HCT116 (cell line): ENCODE results near the gene FABP6. TPM values are rescaled to one million over a fixed set of nuclear protein-coding genes. Genes with fewer than 3 reads are reported as not detected.

Source experiments
- ATAC-seq: fragments of 200-7000 bp; cut with Tn5 transposase; 2 replicates; pipeline ENCODE4 v1.9.1; 2020; ENCODE audit warnings: mild to moderate bottlenecking, moderate library complexity
- BruUV-seq: library from RNA; stranded (reverse); fragments of 400-500 nt; replicated peaks from 2 replicates; lab custom pipeline; 2021; lab: Mats Ljungman, UMichigan
- CTCF ChIA-PET: fragments of 300-600 bp; sonication (Branson Sonifier 250); formaldehyde crosslinking; loops from one replicate; lab custom pipeline; 2021; ENCODE audit warnings: antibody characterized with exemption; lab: Charles Lee
- POLR2A ChIA-PET: fragments of 300-600, 350-600 bp; sonication (Branson Sonifier 250); formaldehyde crosslinking; loops from one replicate; lab custom pipeline; 2021; ENCODE audit warnings: antibody characterized with exemption; lab: Charles Lee
- RAD21 ChIA-PET, 2 experiments: fragments of 300-600 bp; sonication (Branson Sonifier 250); formaldehyde crosslinking; loops; one replicate each; lab custom pipeline; 2023; ENCODE audit warnings: low total read pairs in 2 of 2; ENCODE audit not compliant: uncharacterized antibody in 2 of 2, unreplicated experiment in 2 of 2, low non-redundant PET in 1 of 2; lab: Charles Lee
- DNase-seq: peaks from one replicate; pipeline ENCODE4 v3.0.0-alpha.2; 2010; ENCODE audit warnings: low read depth, low spot score
- H2AFZ ChIP-seq: fragments of 200-600 bp; shearing (Covaris generic), sonication (generic); 2 replicates; pipeline ENCODE4 v1.6.1; 2017; ENCODE audit warnings: low read depth, mixed run types, mixed read lengths, antibody characterized with exemption, low read length; ENCODE audit not compliant: poor library complexity, severe bottlenecking
- H3K27ac ChIP-seq: 2 replicates; pipeline ENCODE4 v1.5.1; 2012; ENCODE audit warnings: low read depth, low read length
- H3K27me3 ChIP-seq: fragments of 200-600 bp; sonication (generic); 2 replicates; pipeline ENCODE4 v1.6.1; 2016; ENCODE audit warnings: mixed run types, low read length, mixed read lengths; ENCODE audit not compliant: insufficient read depth
- H3K36me3 ChIP-seq, 2 experiments: fragments of 200-500 bp in 1 of 2; fragments of 200-600 bp in 1 of 2; sonication (Bioruptor generic) in 1 of 2; sonication (generic) in 1 of 2; 2 replicates each; pipeline versions ENCODE4 v1.5.1 to v1.6.1; 2014 to 2016; ENCODE audit warnings: low read length in 2 of 2, inconsistent platforms in 1 of 2, mixed read lengths in 1 of 2, mixed run types in 1 of 2; ENCODE audit not compliant: insufficient read depth in 2 of 2, control insufficient read depth in 1 of 2
- H3K4me1 ChIP-seq, 2 experiments: fragments of 200-600 bp in 1 of 2; sonication (generic) in 1 of 2; 2 replicates each; pipeline versions ENCODE4 v1.5.1 to v1.6.1; 2012 to 2017; ENCODE audit warnings: low read length in 2 of 2, inconsistent platforms in 1 of 2, mild to moderate bottlenecking in 1 of 2, mixed read lengths in 1 of 2, mixed run types in 1 of 2, moderate library complexity in 1 of 2; ENCODE audit not compliant: insufficient read depth in 2 of 2, control insufficient read depth in 1 of 2
- H3K4me2 ChIP-seq: fragments of 200-600 bp; sonication (generic); 2 replicates; pipeline ENCODE4 v1.6.1; 2017; ENCODE audit warnings: mixed run types, low read length, mixed read lengths
- H3K4me3 ChIP-seq, 2 experiments: fragments of 200-600 bp in 1 of 2; sonication (generic) in 1 of 2; replicated peaks in 1 of 2; 2 replicates each; pipeline ENCODE4 v1.5.1; 2011 to 2016; ENCODE audit warnings: low read length in 2 of 2, control low read depth in 1 of 2, low read depth in 1 of 2, mild to moderate bottlenecking in 1 of 2, mixed read lengths in 1 of 2, mixed run types in 1 of 2
- H3K79me2 ChIP-seq: fragments of 200-600 bp; sonication (generic); 2 replicates; pipeline ENCODE4 v1.6.1; 2017; ENCODE audit warnings: mild to moderate bottlenecking, mixed run types, low read length, moderate library complexity, mixed read lengths; ENCODE audit not compliant: insufficient read depth
- H3K9ac ChIP-seq: fragments of 200-600 bp; sonication (generic); 2 replicates; pipeline ENCODE4 v1.6.1; 2016; ENCODE audit warnings: low read length, mixed read lengths
- H3K9me2 ChIP-seq: fragments of 200-600 bp; sonication (generic), shearing (Covaris generic); 2 replicates; pipeline ENCODE4 v1.6.1; 2017; ENCODE audit warnings: mixed run types, mild to moderate bottlenecking, moderate library complexity; ENCODE audit not compliant: insufficient read depth
- H3K9me3 ChIP-seq, 2 experiments: fragments of 200-500 bp in 1 of 2; fragments of 200-600 bp in 1 of 2; sonication (Bioruptor generic) in 1 of 2; sonication (generic) in 1 of 2; 2 replicates each; pipeline ENCODE4 v1.6.1; 2014 to 2017; ENCODE audit warnings: low read length in 2 of 2, mixed read lengths in 2 of 2, inconsistent platforms in 1 of 2, low read depth in 1 of 2, mild to moderate bottlenecking in 1 of 2, mixed run types in 1 of 2, moderate library complexity in 1 of 2; ENCODE audit not compliant: control insufficient read depth in 1 of 2, insufficient read depth in 1 of 2
- H4K20me1 ChIP-seq: fragments of 200-600 bp; sonication (generic), shearing (Covaris generic); 2 replicates; pipeline ENCODE4 v1.6.1; 2017; ENCODE audit warnings: mixed run types, mild to moderate bottlenecking, moderate library complexity; ENCODE audit not compliant: insufficient read depth
- ATF3 ChIP-seq: IDR thresholded peaks from 2 replicates; pipeline ENCODE4 v1.6.1; 2012
- EGR1 ChIP-seq: IDR thresholded peaks from 2 replicates; pipeline ENCODE4 v1.6.1; 2012; ENCODE audit warnings: low read depth
- ELF1 ChIP-seq: IDR thresholded peaks from 2 replicates; pipeline ENCODE4 v1.6.1; 2012; ENCODE audit warnings: low read depth, borderline replicate concordance
- EZH2 ChIP-seq: fragments of 200-600 bp; sonication (generic); IDR thresholded peaks from 2 replicates; pipeline ENCODE4 v1.6.1; 2017; ENCODE audit warnings: antibody characterized with exemption, mixed run types
- JUND ChIP-seq: IDR thresholded peaks from 2 replicates; pipeline ENCODE4 v1.6.1; 2012
- SP1 ChIP-seq: IDR thresholded peaks from 2 replicates; pipeline ENCODE4 v1.6.1; 2012; ENCODE audit warnings: low read depth
- SRF ChIP-seq: IDR thresholded peaks from 2 replicates; pipeline ENCODE4 v1.6.1; 2012; ENCODE audit warnings: low read depth
- YY1 ChIP-seq: IDR thresholded peaks from 2 replicates; pipeline ENCODE4 v1.6.1; 2011; ENCODE audit warnings: low read length, low read depth, moderate library complexity, mild to moderate bottlenecking; ENCODE audit not compliant: insufficient replicate concordance; ENCODE audit errors: extremely low read depth
- ZFX ChIP-seq: fragments of 450-650 bp; IDR thresholded peaks from 2 replicates; pipeline ENCODE4 v1.6.1; 2017
- ZNF274 ChIP-seq: fragments of 200-500 bp; sonication (Bioruptor generic); IDR thresholded peaks from 2 replicates; pipeline ENCODE4 v1.6.1; 2014; ENCODE audit warnings: mild to moderate bottlenecking, low read depth, low read length, inconsistent platforms
- intact Hi-C: fragments of 100-400 bp; cut with micrococcal nuclease; formaldehyde crosslinking; loops from 2 replicates; pipeline ENCODE4 v1.10.0; 2022
- total RNA-seq: library from RNA; stranded (reverse); gene quantifications from one replicate; pipeline ENCODE4 v1.2.1, GENCODE V29; 2021; ENCODE audit not compliant: unreplicated experiment

Gene FABP6
- total RNA-seq, 1 experiment from 2014 or later, result 8.5 TPM

GRCh38 chr5:160269017-160269416, 39.7 kb downstream of the FABP6 start:
- no peaks in the 10 kb centered on the region for H3K4me1 ChIP-seq
- H3K27me3 ChIP-seq, result no peaks in the 10 kb centered on the region
- ChIA-PET CTCF (no interaction called here), RAD21 (no interaction called here), POLR2A (no interaction called here)
- ATAC-seq (no peak), DNase-seq (no peak)
- H3K36me3 ChIP-seq, result no peaks in the 10 kb centered on the region
- no peak overlapping the region for H2AFZ ChIP-seq
- no peaks in the 10 kb centered on the region for H4K20me1 ChIP-seq
- H3K9me2 ChIP-seq, result no peaks in the 10 kb centered on the region
- H3K27ac ChIP-seq, result no peak overlapping the region
- no peak overlapping the region for H3K4me2 ChIP-seq
- BruUV-seq, result no TSS peak
- H3K79me2 ChIP-seq, result no peaks in the 10 kb centered on the region
- no peak overlapping the region for H3K4me3 ChIP-seq
- H3K9me3 ChIP-seq, result no peaks in the 10 kb centered on the region
- intact Hi-C loops, result no loop called here
- H3K9ac ChIP-seq, result no peak overlapping the region
- TF ChIP-seq JUND (no peak), ZNF274 (no peak)

DNA sequence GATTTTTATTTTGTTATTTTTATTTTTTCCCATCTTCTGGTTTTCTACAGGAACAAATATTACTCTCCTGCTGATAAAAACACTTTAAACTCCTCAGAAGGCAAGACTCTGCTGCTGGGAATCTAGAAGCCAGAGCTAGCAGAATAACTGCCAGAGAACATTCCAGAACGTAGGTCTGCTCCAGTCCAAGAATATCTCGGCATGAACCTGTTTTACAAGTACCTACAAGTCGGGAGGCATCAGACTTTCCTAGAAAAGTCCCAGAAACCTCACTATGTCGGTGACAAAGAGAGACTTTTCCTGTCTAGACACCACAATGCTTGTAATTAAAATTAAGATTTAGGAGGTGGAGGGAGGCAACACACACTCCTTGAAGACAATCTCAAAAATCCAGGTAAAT, 41.4 kb downstream of the FABP6 start:
- BruUV-seq, result no TSS peak

More for the DNA sequence above, 41.4 kb downstream of the FABP6 start:
- Histone ChIP-seq H3K36me3 (no peaks in the 10 kb centered on the region), H3K4me2 (no peak overlapping the region), H3K9ac (no peak overlapping the region), H3K4me1 (no peaks in the 10 kb centered on the region), H3K9me3 (no peaks in the 10 kb centered on the region), H4K20me1 (no peaks in the 10 kb centered on the region), H3K9me2 (no peaks in the 10 kb centered on the region), H3K27ac (no peak overlapping the region), H2AFZ (no peak overlapping the region), H3K4me3 (no peak overlapping the region), H3K79me2 (no peaks in the 10 kb centered on the region), H3K27me3 (no peaks in the 10 kb centered on the region)
- POLR2A ChIA-PET, result no interaction called here
- CTCF ChIA-PET, result no interaction called here
- intact Hi-C loops, result no loop called here
- DNase-seq (no peak), ATAC-seq (no peak)
- TF ChIP-seq EZH2 (no peak), YY1 (no peak), SP1 (no peak), SRF (no peak), ELF1 (no peak), ATF3 (no peak), ZFX (no peak), EGR1 (no peak)
- RAD21 ChIA-PET, result no interaction called here
